Stimulated activated effector memory CD8-positive, alpha-beta T cell treated with anti-CD3 and anti-CD28 coated beads, Interleukin-12 subunit alpha, Interleukin-12 subunit beta, amount 100 ng/mL, for 72 hours (primary cell): ENCODE results near the gene CHAF1B.
"Not testable (repeated sequence)": the region's sequence is repeated elsewhere in the genome, so short reads cannot be mapped to it uniquely, and the experiment has no call there.

Experiments
- ATAC-seq: fragments of 150-1000 bp; cut with Tn5 transposase; 2 replicates; pipeline ENCODE4 v1.10.0; 2021
- DNase-seq, 2 donors: peaks; one replicate each; pipeline ENCODE4 v3.0.0; 2021 to 2022; ENCODE audit warnings: low spot score in 2 of 2
- H3K27ac Mint-ChIP-seq: one replicate; pipeline ENCODE4 v1.8.0; 2022; ENCODE audit warnings: mild to moderate bottlenecking, mixed read lengths
- H3K36me3 Mint-ChIP-seq: one replicate; pipeline ENCODE4 v1.8.0; 2022; ENCODE audit warnings: mild to moderate bottlenecking, mixed read lengths
- H3K4me1 Mint-ChIP-seq: one replicate; pipeline ENCODE4 v1.8.0; 2022; ENCODE audit warnings: mixed read lengths
- H3K4me3 Mint-ChIP-seq: one replicate; pipeline ENCODE4 v1.8.0; 2022; ENCODE audit warnings: mild to moderate bottlenecking, mixed read lengths
- H3K9me3 Mint-ChIP-seq: one replicate; pipeline ENCODE4 v1.8.0; 2022; ENCODE audit warnings: mixed read lengths

The CHAF1B gene

GRCh38 chr21:36379251-36379650 lies 5.9 kb upstream of the CHAF1B start:
- H3K27ac Mint-ChIP-seq, result no peak overlapping the region
- peaks cover 39% of the 10 kb centered on the region for H3K36me3 Mint-ChIP-seq
- no peak for ATAC-seq
- no peaks in the 10 kb centered on the region for H3K9me3 Mint-ChIP-seq
- no peak for DNase-seq
- no peak overlapping the region for H3K4me3 Mint-ChIP-seq
- H3K4me1 Mint-ChIP-seq, result no peaks in the 10 kb centered on the region

GRCh38 chr21:36381841-36382589 lies 3.2 kb upstream of the CHAF1B start:
- Mint-ChIP-seq H3K4me3 (no peak overlapping the region), H3K4me1 (peaks cover 6% of the 10 kb centered on the region), H3K9me3 (no peaks in the 10 kb centered on the region), H3K27ac (peak overlapping the region; percentile 32), H3K36me3 (peaks cover 16% of the 10 kb centered on the region)
- ATAC-seq (no peak), DNase-seq (no peak)

GRCh38 chr21:36382722-36383121 lies 2.5 kb upstream of the CHAF1B start:
- not testable (repeated sequence) for H3K9me3 Mint-ChIP-seq, DNase-seq, H3K27ac Mint-ChIP-seq, H3K4me1 Mint-ChIP-seq, H3K4me3 Mint-ChIP-seq, ATAC-seq
- peaks cover 16% of the 10 kb centered on the region for H3K36me3 Mint-ChIP-seq

- no peak overlapping the region for H3K27ac Mint-ChIP-seq
Observed at GRCh38 chr21:36384885-36385232, 333 bp upstream of the CHAF1B start.

GRCh38 chr21:36386031-36386642 lies 945 bp downstream of the CHAF1B start:
- Mint-ChIP-seq H3K27ac (peak overlapping the region; percentile 72), H3K9me3 (no peaks in the 10 kb centered on the region), H3K4me3 (peak overlapping the region; percentile 66), H3K4me1 (peaks cover 6% of the 10 kb centered on the region), H3K36me3 (peaks cover 41% of the 10 kb centered on the region)
- ATAC-seq, result no peak
- no peak for DNase-seq

More at GRCh38 chr21:36384885-36385232, 333 bp upstream of the CHAF1B start:
- ATAC-seq (no peak), DNase-seq (no peak)
- Mint-ChIP-seq H3K4me3 (peak overlapping the region; percentile 29), H3K4me1 (peaks cover 6% of the 10 kb centered on the region), H3K36me3 (peaks cover 34% of the 10 kb centered on the region), H3K9me3 (no peaks in the 10 kb centered on the region)

- Mint-ChIP-seq H3K27ac (no peak overlapping the region), H3K4me1 (peaks cover 6% of the 10 kb centered on the region), H3K9me3 (no peaks in the 10 kb centered on the region), H3K36me3 (peaks cover 60% of the 10 kb centered on the region), H3K4me3 (no peak overlapping the region)
- no peak for ATAC-seq
- DNase-seq, result no peak
Observed at GRCh38 chr21:36388096-36388495, 2.9 kb downstream of the CHAF1B start.

GRCh38 chr21:36388835-36389234 lies 3.6 kb downstream of the CHAF1B start:
- Mint-ChIP-seq H3K4me3 (no peak overlapping the region), H3K4me1 (peaks cover 6% of the 10 kb centered on the region), H3K36me3 (peaks cover 68% of the 10 kb centered on the region), H3K9me3 (no peaks in the 10 kb centered on the region), H3K27ac (no peak overlapping the region)
- ATAC-seq (no peak), DNase-seq (no peak)

GRCh38 chr21:36391649-36392048 lies 6.5 kb downstream of the CHAF1B start:
- H3K36me3 Mint-ChIP-seq, result peaks cover 95% of the 10 kb centered on the region
- ATAC-seq, H3K9me3 Mint-ChIP-seq, H3K4me3 Mint-ChIP-seq, H3K4me1 Mint-ChIP-seq, DNase-seq, H3K27ac Mint-ChIP-seq: not testable (repeated sequence)

GRCh38 chr21:36395353-36396111 lies 10.3 kb downstream of the CHAF1B start:
- peak overlapping the region; percentile 13 for H3K27ac Mint-ChIP-seq
- peaks cover 97% of the 10 kb centered on the region for H3K36me3 Mint-ChIP-seq

GRCh38 chr21:36396325-36396724 lies 11.1 kb downstream of the CHAF1B start:
- peaks cover 97% of the 10 kb centered on the region for H3K36me3 Mint-ChIP-seq

More at GRCh38 chr21:36395353-36396111, 10.3 kb downstream of the CHAF1B start:
- no peak for ATAC-seq
- Mint-ChIP-seq H3K4me3 (no peak overlapping the region), H3K4me1 (no peaks in the 10 kb centered on the region), H3K9me3 (no peaks in the 10 kb centered on the region)
- no peak for DNase-seq

GRCh38 chr21:36396971-36397370 lies 11.8 kb downstream of the CHAF1B start:
- H3K27ac Mint-ChIP-seq, result no peak overlapping the region
- ATAC-seq (no peak), DNase-seq (no peak)
- peaks cover 97% of the 10 kb centered on the region for H3K36me3 Mint-ChIP-seq
- no peak overlapping the region for H3K4me3 Mint-ChIP-seq
- H3K4me1 Mint-ChIP-seq, result no peaks in the 10 kb centered on the region
- H3K9me3 Mint-ChIP-seq, result no peaks in the 10 kb centered on the region

More at GRCh38 chr21:36396325-36396724, 11.1 kb downstream of the CHAF1B start:
- Mint-ChIP-seq H3K9me3 (no peaks in the 10 kb centered on the region), H3K4me3 (no peak overlapping the region), H3K27ac (no peak overlapping the region), H3K4me1 (no peaks in the 10 kb centered on the region)
- DNase-seq (no peak), ATAC-seq (no peak)

GRCh38 chr21:36397606-36398005 lies 12.4 kb downstream of the CHAF1B start:
- Mint-ChIP-seq H3K9me3 (no peaks in the 10 kb centered on the region), H3K36me3 (peaks cover 97% of the 10 kb centered on the region), H3K27ac (no peak overlapping the region), H3K4me3 (no peak overlapping the region), H3K4me1 (no peaks in the 10 kb centered on the region)
- ATAC-seq (no peak), DNase-seq (no peak)

GRCh38 chr21:36399736-36400135 lies 14.5 kb downstream of the CHAF1B start:
- H3K27ac Mint-ChIP-seq, H3K4me3 Mint-ChIP-seq, ATAC-seq, DNase-seq, H3K9me3 Mint-ChIP-seq, H3K4me1 Mint-ChIP-seq: not testable (repeated sequence)
- H3K36me3 Mint-ChIP-seq, result peaks cover 97% of the 10 kb centered on the region

- H3K4me3 Mint-ChIP-seq, result no peak overlapping the region
- peaks cover 92% of the 10 kb centered on the region for H3K36me3 Mint-ChIP-seq
- H3K27ac Mint-ChIP-seq, result no peak overlapping the region
- no peak for DNase-seq
- ATAC-seq, result no peak
- H3K4me1 Mint-ChIP-seq, result no peaks in the 10 kb centered on the region
- no peaks in the 10 kb centered on the region for H3K9me3 Mint-ChIP-seq
Observed at GRCh38 chr21:36400719-36401118, 15.5 kb downstream of the CHAF1B start.

GRCh38 chr21:36402339-36402738 lies 17.1 kb downstream of the CHAF1B start:
- Mint-ChIP-seq H3K9me3 (no peaks in the 10 kb centered on the region), H3K36me3 (peaks cover 92% of the 10 kb centered on the region), H3K27ac (no peak overlapping the region), H3K4me3 (no peak overlapping the region), H3K4me1 (no peaks in the 10 kb centered on the region)
- no peak for ATAC-seq
- DNase-seq, result no peak
